Activated T-helper 2 cell treated with anti-CD3 and anti-CD28 coated beads, Interferon-gamma antibody, Interleukin-2, Interleukin-4, amounts not matched to agents 10 μg/mL and 5 μg/mL and 100 μg/mL, durations not matched to agents 14 hours and 24 hours and 36 hours (primary cell): Measurements from ENCODE around the gene IGSF11. TPM values are rescaled to one million over a fixed set of nuclear protein-coding genes. Genes with fewer than 3 reads are reported as not detected.
"Not testable (repeated sequence)": the region's sequence is repeated elsewhere in the genome, so short reads cannot be mapped to it uniquely, and the experiment has no call there.

Source experiments
- DNase-seq: peaks from one replicate; pipeline ENCODE4 v3.0.0; 2021; ENCODE audit warnings: low spot score
- H3K27ac Mint-ChIP-seq: one replicate; pipeline ENCODE4 v1.8.0; 2021; ENCODE audit warnings: mixed read lengths
- H3K27me3 Mint-ChIP-seq: one replicate; pipeline ENCODE4 v1.8.0; 2021; ENCODE audit warnings: low read depth, mixed read lengths
- H3K36me3 Mint-ChIP-seq: one replicate; pipeline ENCODE4 v1.8.0; 2021; ENCODE audit warnings: low read depth, mixed read lengths
- H3K4me1 Mint-ChIP-seq: one replicate; pipeline ENCODE4 v1.8.0; 2021; ENCODE audit warnings: low read depth, mixed read lengths
- H3K4me3 Mint-ChIP-seq: one replicate; pipeline ENCODE4 v1.8.0; 2021; ENCODE audit warnings: low read depth, mild to moderate bottlenecking, moderate library complexity, mixed read lengths
- H3K9me3 Mint-ChIP-seq: one replicate; pipeline ENCODE4 v1.8.0; 2021; ENCODE audit warnings: mixed read lengths
- intact Hi-C: fragments of 100-400 bp; cut with micrococcal nuclease; formaldehyde crosslinking; loops from one replicate; pipeline ENCODE4 v1.15.1; 2023
- total RNA-seq: library from RNA; stranded (reverse); gene quantifications from 2 replicates; pipeline ENCODE4 v1.2.3, GENCODE V29; 2022

Gene IGSF11
- total RNA-seq, 1 donor from 2014 or later: not detected

DNA sequence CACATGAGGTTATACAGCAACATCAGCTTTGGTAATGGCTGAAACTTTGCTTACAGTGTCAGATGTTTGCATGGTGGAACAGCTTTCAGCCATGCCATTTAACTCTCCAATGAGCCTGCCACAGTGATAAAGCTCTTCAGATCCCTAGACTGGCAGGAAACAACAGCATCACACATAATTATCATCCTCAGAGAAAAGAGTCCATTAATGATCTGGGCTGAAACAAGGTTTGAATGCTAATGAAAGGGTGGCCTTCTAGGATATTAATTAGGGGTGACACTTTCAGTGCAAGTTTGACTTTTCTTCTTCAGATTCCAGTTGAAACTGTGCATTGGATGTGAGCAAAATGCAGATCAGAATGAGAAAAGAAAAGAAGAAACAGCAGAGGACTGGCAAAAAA is 166.6 kb downstream of the IGSF11 start:
- H3K4me1 Mint-ChIP-seq: no peaks in the 10 kb centered on the region
- H3K9me3 Mint-ChIP-seq: peaks cover 8% of the 10 kb centered on the region
- intact Hi-C loops: no loop called here
- H3K27ac Mint-ChIP-seq: no peak overlapping the region
- H3K4me3 Mint-ChIP-seq: no peak overlapping the region
- no peaks in the 10 kb centered on the region for H3K27me3 Mint-ChIP-seq
- H3K36me3 Mint-ChIP-seq: no peaks in the 10 kb centered on the region
- DNase-seq: no peak

DNA sequence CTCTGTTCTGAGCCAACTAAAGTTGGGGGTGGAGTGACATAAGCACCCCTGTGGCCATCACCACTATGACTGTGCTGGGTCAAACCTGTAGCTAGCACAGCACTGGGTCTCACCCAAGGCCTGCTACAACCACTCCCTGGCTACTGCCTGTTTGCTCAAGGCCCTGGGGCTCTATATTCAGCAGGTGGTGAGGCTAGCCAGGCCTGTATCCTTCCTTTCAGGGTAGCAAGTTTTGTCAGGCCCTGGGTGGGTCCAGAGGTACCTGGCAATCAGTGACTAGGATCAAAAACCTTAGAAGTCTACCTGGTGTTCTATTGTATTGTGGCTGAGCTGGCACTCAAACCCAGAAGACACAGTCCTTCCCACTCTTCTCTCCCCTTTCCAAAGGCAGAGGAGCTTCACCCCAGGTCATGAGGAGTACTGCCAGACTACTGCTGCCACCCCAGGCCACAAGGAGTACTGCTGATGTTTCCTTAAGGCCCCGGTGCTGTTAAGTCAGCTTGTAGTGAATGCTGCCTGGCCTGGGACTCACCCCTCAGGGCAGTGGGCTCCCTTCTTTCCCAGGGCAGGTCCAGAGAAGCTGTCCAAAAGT is 170.8 kb downstream of the IGSF11 start:
- no peaks in the 10 kb centered on the region for H3K9me3 Mint-ChIP-seq
- no peak for DNase-seq
- no peaks in the 10 kb centered on the region for H3K36me3 Mint-ChIP-seq
- intact Hi-C loops: no loop called here
- H3K27ac Mint-ChIP-seq: no peak overlapping the region
- H3K4me3 Mint-ChIP-seq: no peak overlapping the region
- no peaks in the 10 kb centered on the region for H3K27me3 Mint-ChIP-seq
- H3K4me1 Mint-ChIP-seq: no peaks in the 10 kb centered on the region

DNA sequence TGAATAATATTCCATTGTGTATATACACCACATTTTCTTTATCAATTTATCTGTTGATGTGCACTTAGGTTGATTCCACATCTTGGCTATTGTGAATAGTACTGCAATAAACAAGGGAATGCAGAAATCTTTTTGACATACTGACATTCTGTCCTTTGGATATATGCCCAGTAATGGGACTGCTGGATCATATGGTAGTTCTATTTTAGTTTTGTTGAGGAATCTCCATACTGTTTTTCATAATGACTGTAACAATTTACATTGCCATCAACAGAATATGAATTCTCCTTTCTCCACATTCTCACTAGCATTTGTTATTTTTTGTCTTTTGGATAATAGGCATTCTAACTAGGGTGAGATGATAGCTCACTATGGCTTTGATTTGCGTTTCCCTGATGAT is 174.7 kb downstream of the IGSF11 start:
- intact Hi-C loops: no loop called here
- H3K9me3 Mint-ChIP-seq: peaks cover 6% of the 10 kb centered on the region
- H3K4me1 Mint-ChIP-seq: no peaks in the 10 kb centered on the region

DNA sequence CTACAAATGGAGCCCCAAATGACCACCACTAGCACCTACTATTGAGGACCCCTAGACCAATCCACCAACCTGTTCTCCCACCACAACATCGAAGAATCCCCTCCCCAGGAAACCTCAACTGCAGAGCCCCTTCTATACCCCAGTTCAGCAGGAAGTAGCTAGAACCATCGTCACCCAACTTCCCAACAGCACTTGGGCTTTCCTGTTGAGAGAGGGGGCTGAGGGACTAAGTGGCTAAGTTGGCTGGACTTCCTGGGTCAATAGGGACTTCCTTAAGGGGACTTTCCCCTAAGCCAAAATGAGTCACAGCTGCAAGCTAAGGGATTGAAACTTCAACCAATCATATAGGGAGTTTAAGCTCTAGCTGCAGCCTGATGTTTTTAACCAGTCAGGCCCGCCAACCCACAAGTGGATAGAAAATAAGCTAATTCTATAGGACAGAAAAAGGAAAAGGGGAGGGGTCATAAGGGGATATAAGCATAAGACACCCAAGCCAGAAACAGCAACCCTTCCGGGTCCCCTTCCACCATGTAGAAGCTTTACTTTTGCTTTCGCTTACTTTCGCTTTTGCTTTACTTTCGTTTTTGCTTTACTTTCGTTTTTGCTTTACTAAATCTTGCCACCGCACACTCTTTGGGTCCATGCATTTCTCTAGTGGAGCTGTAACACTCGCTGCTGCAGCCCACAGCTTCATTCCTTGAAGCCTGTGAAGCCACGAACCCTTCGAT is 183.0 kb downstream of the IGSF11 start:
- DNase-seq, H3K27me3 Mint-ChIP-seq, H3K27ac Mint-ChIP-seq, H3K4me3 Mint-ChIP-seq, H3K36me3 Mint-ChIP-seq, H3K4me1 Mint-ChIP-seq, intact Hi-C loops: not testable (repeated sequence)
- peaks cover 17% of the 10 kb centered on the region for H3K9me3 Mint-ChIP-seq

More for the DNA sequence above, 174.7 kb downstream of the IGSF11 start:
- Mint-ChIP-seq H3K36me3 (no peaks in the 10 kb centered on the region), H3K27me3 (no peaks in the 10 kb centered on the region), H3K4me3 (no peak overlapping the region), H3K27ac (no peak overlapping the region)
- DNase-seq: no peak

DNA sequence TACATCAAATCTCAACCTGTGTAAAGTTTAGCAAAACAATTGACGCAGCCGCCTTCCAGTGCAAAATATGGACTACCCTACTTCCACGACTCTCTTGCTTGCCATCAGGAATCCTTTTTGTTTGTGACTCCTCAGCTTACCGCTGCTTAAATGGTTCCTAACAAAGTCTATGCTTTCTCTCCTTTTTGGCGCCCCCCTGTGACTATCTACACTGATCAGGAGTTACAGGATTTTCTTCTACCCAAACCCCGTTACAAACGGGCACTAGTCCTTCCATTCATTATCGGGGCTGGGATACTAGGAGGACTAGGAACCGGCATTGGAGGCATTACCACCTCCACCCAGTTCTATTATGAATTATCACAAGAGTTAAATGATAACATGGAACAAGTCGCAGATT is 184.0 kb downstream of the IGSF11 start:
- DNase-seq: no peak
- Mint-ChIP-seq H3K27ac (no peak overlapping the region), H3K36me3 (no peaks in the 10 kb centered on the region), H3K4me1 (peaks cover 5% of the 10 kb centered on the region), H3K27me3 (no peaks in the 10 kb centered on the region), H3K4me3 (no peak overlapping the region), H3K9me3 (peaks cover 17% of the 10 kb centered on the region)
- intact Hi-C loops: no loop called here

Other genes with a start within 250 kb of the IGSF11 start
- gene TEX55, start 111.3 kb upstream of the IGSF11 start, total RNA-seq: not detected in 2 replicates
- gene UPK1B, start 138.8 kb upstream of the IGSF11 start, total RNA-seq: not detected in 2 replicates
- 17.2 and 20.1 TPM in 2 replicates for gene B4GALT4, start 206.0 kb upstream of the IGSF11 start, total RNA-seq